SJSA1 (cell line): ENCODE results near the gene ADGRA3. TPM values are rescaled to one million over a fixed set of nuclear protein-coding genes. Genes with fewer than 3 reads are reported as not detected.

Experiments
- DNase-seq, 2 experiments: peaks; one replicate each; pipeline ENCODE4 v3.0.0-alpha.2; 2015 to 2020; ENCODE audit warnings: low spot score in 2 of 2, low read depth in 1 of 2
- H3K27ac ChIP-seq: fragments of 250-450 bp; sonication (Bioruptor Pico); 2 replicates; pipeline ENCODE4 v1.5.1; 2020; ENCODE audit warnings: mild to moderate bottlenecking, moderate library complexity
- H3K27me3 ChIP-seq: fragments of 250-450 bp; sonication (Bioruptor Pico); replicated peaks from 2 replicates; pipeline ENCODE4 v1.5.1; 2020; ENCODE audit warnings: mild to moderate bottlenecking, moderate library complexity
- H3K36me3 ChIP-seq: fragments of 250-450 bp; sonication (Bioruptor Pico); 2 replicates; pipeline ENCODE4 v1.5.1; 2020; ENCODE audit warnings: mild to moderate bottlenecking
- H3K4me1 ChIP-seq: fragments of 250-450 bp; sonication (Bioruptor Pico); replicated peaks from 2 replicates; pipeline ENCODE4 v1.6.1; 2021; ENCODE audit warnings: mild to moderate bottlenecking
- H3K4me3 ChIP-seq: fragments of 250-450 bp; sonication (Bioruptor Pico); 2 replicates; pipeline ENCODE4 v1.5.1; 2020; ENCODE audit warnings: mild to moderate bottlenecking
- H3K9me3 ChIP-seq: fragments of 250-450 bp; sonication (Bioruptor Pico); replicated peaks from 2 replicates; pipeline ENCODE4 v1.5.1; 2020; ENCODE audit warnings: mild to moderate bottlenecking
- total RNA-seq: library from RNA; depleted of rRNA; stranded (reverse); fragments of >200 nt; shearing (Covaris generic); gene quantifications from 2 replicates; pipeline ENCODE4 v1.2.3, GENCODE V29; 2014; rRNA removed

The ADGRA3 gene
- 6.8 and 9.4 TPM in 2 replicates for total RNA-seq

GRCh38 chr4:22515888-22516541 is at the start of gene ADGRA3:
TSS of gene ADGRA3 (minus strand) at chr4:22516066. CDS start at chr4:22515784, 282 bp downstream.
- H3K27me3 ChIP-seq, result no peaks in the 10 kb centered on the region
- H3K27ac ChIP-seq, result peak within 1 kb of the TSS; percentile 66; the same call in 1 of the 2 replicates
- peak; percentile 41 to 56 for DNase-seq
- no peaks in the 10 kb centered on the region for H3K36me3 ChIP-seq
- H3K4me3 ChIP-seq, result peak within 1 kb of the TSS; percentile 57
- H3K9me3 ChIP-seq, result no peaks in the 10 kb centered on the region
- H3K4me1 ChIP-seq, result peaks cover 5% of the 10 kb centered on the region

DNA sequence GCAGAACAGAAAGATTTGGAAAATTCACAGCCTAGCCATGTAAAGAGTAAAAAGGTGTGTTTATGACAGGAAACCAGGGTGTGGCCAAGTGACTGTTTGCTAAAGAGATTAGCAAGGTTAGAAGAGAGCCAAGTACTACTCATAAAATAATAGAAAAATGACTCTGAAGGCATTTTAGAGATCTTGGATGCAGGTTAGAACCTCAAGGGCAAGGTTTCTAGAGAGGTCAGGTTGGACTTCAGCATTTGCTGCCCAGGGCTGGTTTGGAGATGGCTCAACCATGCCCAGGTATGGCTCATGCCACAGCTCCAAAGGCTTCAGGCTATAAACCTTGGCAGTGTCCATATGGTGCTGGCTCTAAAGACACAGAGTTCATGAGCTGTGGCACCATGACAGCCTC is 40.6 kb upstream of the ADGRA3 start:
- no peak for DNase-seq
- Histone ChIP-seq H3K4me1 (no peaks in the 10 kb centered on the region), H3K4me3 (no peak overlapping the region), H3K27me3 (no peaks in the 10 kb centered on the region), H3K27ac (no peak overlapping the region), H3K36me3 (no peaks in the 10 kb centered on the region), H3K9me3 (no peaks in the 10 kb centered on the region)

- H3K27me3 ChIP-seq, result no peaks in the 10 kb centered on the region
- H3K4me3 ChIP-seq, result no peak overlapping the region
- H3K36me3 ChIP-seq, result no peaks in the 10 kb centered on the region
- no peaks in the 10 kb centered on the region for H3K9me3 ChIP-seq
- H3K4me1 ChIP-seq, result no peaks in the 10 kb centered on the region
- no peak for DNase-seq
- no peak overlapping the region for H3K27ac ChIP-seq
Observed at GRCh38 chr4:22554670-22555069, 38.8 kb upstream of the ADGRA3 start.

GRCh38 chr4:22553560-22553959 is 37.7 kb upstream of the ADGRA3 start:
- H3K4me1 ChIP-seq, result no peaks in the 10 kb centered on the region
- H3K4me3 ChIP-seq, result no peak overlapping the region
- no peaks in the 10 kb centered on the region for H3K27me3 ChIP-seq
- no peaks in the 10 kb centered on the region for H3K9me3 ChIP-seq
- no peaks in the 10 kb centered on the region for H3K36me3 ChIP-seq
- no peak for DNase-seq
- no peak overlapping the region for H3K27ac ChIP-seq

DNA sequence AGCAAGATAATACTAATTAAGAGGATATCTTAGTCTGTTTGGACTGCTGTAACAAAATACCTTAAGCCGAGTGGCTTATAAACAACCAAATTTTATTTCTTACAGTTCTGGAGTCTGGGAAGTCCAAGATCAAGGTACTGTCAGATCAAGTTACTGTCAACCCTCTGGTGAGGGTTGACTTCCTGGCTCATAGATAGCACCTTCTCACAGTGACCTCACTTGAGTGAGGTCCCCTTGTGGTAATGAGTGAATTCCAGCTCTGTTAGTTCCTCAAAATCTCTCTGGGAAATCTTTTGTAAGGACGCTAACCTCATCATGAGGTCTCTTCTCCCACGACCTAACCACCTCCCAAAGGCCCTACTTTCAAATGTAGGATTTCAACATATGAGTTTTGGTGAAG is 36.9 kb upstream of the ADGRA3 start:
- Histone ChIP-seq H3K27me3 (no peaks in the 10 kb centered on the region), H3K36me3 (no peaks in the 10 kb centered on the region), H3K4me1 (no peaks in the 10 kb centered on the region), H3K9me3 (no peaks in the 10 kb centered on the region), H3K27ac (no peak overlapping the region), H3K4me3 (no peak overlapping the region)
- no peak for DNase-seq

DNA sequence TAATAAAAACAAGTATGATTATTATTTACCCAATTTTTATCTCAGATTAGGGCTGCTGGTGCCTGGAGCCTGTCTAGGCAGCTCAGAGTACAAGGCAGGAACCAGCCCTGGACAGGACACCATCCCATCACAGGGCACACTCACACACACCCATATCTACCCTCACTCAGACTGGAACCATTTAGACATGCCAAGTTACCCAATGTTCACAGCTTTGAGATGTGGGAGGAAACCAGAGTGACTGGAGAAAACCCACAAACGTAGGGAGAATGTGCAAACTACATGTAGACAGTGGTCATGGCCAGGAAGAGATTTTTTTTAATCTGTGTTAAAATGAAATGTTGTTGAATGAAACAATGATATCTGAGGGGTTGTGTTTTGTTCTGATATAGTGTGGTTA is 35.7 kb upstream of the ADGRA3 start:
- DNase-seq, result no peak
- Histone ChIP-seq H3K4me1 (no peaks in the 10 kb centered on the region), H3K27ac (no peak overlapping the region), H3K36me3 (no peaks in the 10 kb centered on the region), H3K9me3 (no peaks in the 10 kb centered on the region), H3K4me3 (no peak overlapping the region), H3K27me3 (no peaks in the 10 kb centered on the region)

DNA sequence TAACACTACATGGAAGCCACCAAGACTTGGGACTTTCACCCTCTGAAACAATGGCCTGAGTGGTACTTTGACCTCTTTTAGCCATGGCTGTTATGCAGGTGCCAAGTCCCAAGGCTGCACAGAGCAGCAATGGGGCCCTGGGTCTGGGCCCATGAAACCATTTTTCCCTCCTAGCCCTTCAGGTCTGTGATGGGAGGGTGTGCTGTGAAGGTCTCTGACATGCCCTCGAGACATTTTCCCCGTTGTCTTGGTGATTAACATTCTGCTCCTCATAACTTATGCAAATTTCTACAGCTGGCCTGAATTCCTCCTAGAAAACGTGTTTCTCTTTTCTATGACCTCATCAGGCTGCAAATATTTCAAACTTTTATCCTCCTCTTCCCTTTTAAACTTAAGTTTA is 30.4 kb upstream of the ADGRA3 start:
- no peak overlapping the region for H3K27ac ChIP-seq
- H3K36me3 ChIP-seq, result no peaks in the 10 kb centered on the region
- no peaks in the 10 kb centered on the region for H3K27me3 ChIP-seq
- H3K4me3 ChIP-seq, result no peak overlapping the region
- H3K9me3 ChIP-seq, result no peaks in the 10 kb centered on the region
- DNase-seq, result no peak
- no peaks in the 10 kb centered on the region for H3K4me1 ChIP-seq

DNA sequence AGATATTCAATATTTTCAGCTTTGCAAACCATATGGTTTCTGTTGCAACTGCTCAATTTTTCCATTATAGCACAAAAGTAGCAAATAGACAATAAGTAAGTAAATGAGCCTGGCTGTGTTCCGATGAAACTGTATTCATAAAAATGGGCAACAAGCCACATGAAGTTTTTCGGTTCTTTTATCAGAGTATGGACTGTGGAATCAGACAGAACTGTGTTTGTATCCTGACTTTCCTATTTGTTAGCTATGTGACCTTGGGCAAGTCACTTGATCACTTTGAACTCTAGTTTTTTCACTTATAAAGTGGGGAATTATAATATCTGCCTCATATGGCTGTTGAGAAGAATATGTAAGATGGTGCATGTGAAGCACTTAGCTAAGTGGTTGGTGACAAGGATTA is 23.4 kb upstream of the ADGRA3 start:
- no peaks in the 10 kb centered on the region for H3K27me3 ChIP-seq
- no peak for DNase-seq
- H3K27ac ChIP-seq, result no peak overlapping the region
- H3K4me1 ChIP-seq, result no peaks in the 10 kb centered on the region
- H3K9me3 ChIP-seq, result no peaks in the 10 kb centered on the region
- no peaks in the 10 kb centered on the region for H3K36me3 ChIP-seq
- no peak overlapping the region for H3K4me3 ChIP-seq

GRCh38 chr4:22537864-22538263 is 22.0 kb upstream of the ADGRA3 start:
- Histone ChIP-seq H3K4me3 (no peak overlapping the region), H3K36me3 (no peaks in the 10 kb centered on the region), H3K4me1 (no peaks in the 10 kb centered on the region), H3K27ac (no peak overlapping the region), H3K9me3 (no peaks in the 10 kb centered on the region), H3K27me3 (no peaks in the 10 kb centered on the region)
- no peak for DNase-seq

- no peaks in the 10 kb centered on the region for H3K27me3 ChIP-seq
- DNase-seq, result no peak
- H3K4me1 ChIP-seq, result no peaks in the 10 kb centered on the region
- no peaks in the 10 kb centered on the region for H3K9me3 ChIP-seq
- H3K4me3 ChIP-seq, result no peak overlapping the region
- no peaks in the 10 kb centered on the region for H3K36me3 ChIP-seq
- H3K27ac ChIP-seq, result no peak overlapping the region
Observed at GRCh38 chr4:22534374-22534773, 18.5 kb upstream of the ADGRA3 start.

GRCh38 chr4:22532896-22533295 is 17.0 kb upstream of the ADGRA3 start:
- Histone ChIP-seq H3K27ac (no peak overlapping the region), H3K9me3 (no peaks in the 10 kb centered on the region), H3K4me3 (no peak overlapping the region), H3K4me1 (no peaks in the 10 kb centered on the region), H3K27me3 (no peaks in the 10 kb centered on the region), H3K36me3 (no peaks in the 10 kb centered on the region)
- DNase-seq, result no peak

- no peak overlapping the region for H3K4me3 ChIP-seq
Observed at GRCh38 chr4:22532117-22532516, 16.3 kb upstream of the ADGRA3 start.

DNA sequence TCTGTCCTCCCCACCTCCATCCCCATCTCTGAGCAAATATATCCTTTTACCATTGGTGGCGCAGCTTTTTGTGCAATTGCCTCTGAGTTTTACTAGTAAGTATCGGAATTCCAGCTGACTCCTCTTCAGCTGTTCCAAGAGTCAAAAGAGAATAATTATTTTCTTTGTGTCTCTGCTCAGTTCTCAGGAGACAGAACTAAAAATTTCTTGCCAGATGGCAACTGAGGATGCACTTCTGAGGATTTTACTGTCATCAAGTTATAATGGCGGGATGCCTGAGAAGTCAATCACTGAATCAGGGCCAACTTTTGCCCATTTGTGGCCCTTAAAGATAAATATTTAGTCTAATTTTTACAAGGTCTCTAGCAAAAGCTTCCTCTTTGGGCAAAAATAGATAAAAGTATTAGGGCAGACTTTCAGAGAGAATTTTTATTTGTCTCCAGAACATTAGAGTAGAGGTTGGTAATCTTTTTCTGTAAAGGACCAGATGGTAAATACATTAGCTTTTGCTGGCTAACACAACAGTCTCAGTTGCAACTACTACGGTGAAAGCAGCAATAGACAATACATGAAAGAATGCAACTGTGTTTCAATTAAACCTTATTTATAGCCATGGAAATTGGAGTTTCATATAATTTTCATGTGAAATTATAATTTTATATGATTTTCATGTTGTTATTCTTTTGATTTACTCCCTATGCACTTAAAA is 15.6 kb upstream of the ADGRA3 start:
- Histone ChIP-seq H3K27me3 (no peaks in the 10 kb centered on the region), H3K4me1 (no peaks in the 10 kb centered on the region), H3K4me3 (no peak overlapping the region), H3K27ac (no peak overlapping the region), H3K9me3 (no peaks in the 10 kb centered on the region), H3K36me3 (no peaks in the 10 kb centered on the region)
- no peak for DNase-seq

More at GRCh38 chr4:22532117-22532516, 16.3 kb upstream of the ADGRA3 start:
- H3K36me3 ChIP-seq, result no peaks in the 10 kb centered on the region
- H3K27ac ChIP-seq, result no peak overlapping the region
- no peaks in the 10 kb centered on the region for H3K9me3 ChIP-seq
- DNase-seq, result no peak
- H3K4me1 ChIP-seq, result no peaks in the 10 kb centered on the region
- no peaks in the 10 kb centered on the region for H3K27me3 ChIP-seq

GRCh38 chr4:22524895-22525294 is 9.0 kb upstream of the ADGRA3 start:
- Histone ChIP-seq H3K36me3 (no peaks in the 10 kb centered on the region), H3K4me1 (no peaks in the 10 kb centered on the region), H3K27me3 (no peaks in the 10 kb centered on the region), H3K4me3 (no peak overlapping the region), H3K9me3 (no peaks in the 10 kb centered on the region), H3K27ac (no peak overlapping the region)
- DNase-seq, result no peak
